Activated T-helper 2 cell treated with anti-CD3 and anti-CD28 coated beads, Interferon-gamma antibody, Interleukin-2, Interleukin-4, amounts not matched to agents 10 μg/mL and 5 μg/mL and 100 μg/mL, durations not matched to agents 14 hours and 24 hours and 36 hours (primary cell): ENCODE measurements around the gene GARNL3. TPM values are rescaled to one million over a fixed set of nuclear protein-coding genes. Genes with fewer than 3 reads are reported as not detected.

Experiments used
- DNase-seq: peaks from one replicate; pipeline ENCODE4 v3.0.0; 2021; ENCODE audit warnings: low spot score
- H3K27ac Mint-ChIP-seq: one replicate; pipeline ENCODE4 v1.8.0; 2021; ENCODE audit warnings: mixed read lengths
- H3K27me3 Mint-ChIP-seq: one replicate; pipeline ENCODE4 v1.8.0; 2021; ENCODE audit warnings: low read depth, mixed read lengths
- H3K36me3 Mint-ChIP-seq: one replicate; pipeline ENCODE4 v1.8.0; 2021; ENCODE audit warnings: low read depth, mixed read lengths
- H3K4me1 Mint-ChIP-seq: one replicate; pipeline ENCODE4 v1.8.0; 2021; ENCODE audit warnings: low read depth, mixed read lengths
- H3K4me3 Mint-ChIP-seq: one replicate; pipeline ENCODE4 v1.8.0; 2021; ENCODE audit warnings: low read depth, mild to moderate bottlenecking, moderate library complexity, mixed read lengths
- H3K9me3 Mint-ChIP-seq: one replicate; pipeline ENCODE4 v1.8.0; 2021; ENCODE audit warnings: mixed read lengths
- intact Hi-C: fragments of 100-400 bp; cut with micrococcal nuclease; formaldehyde crosslinking; loops from one replicate; pipeline ENCODE4 v1.15.1; 2023
- total RNA-seq: library from RNA; stranded (reverse); gene quantifications from 2 replicates; pipeline ENCODE4 v1.2.3, GENCODE V29; 2022

GARNL3 gene
- total RNA-seq, 1 donor from 2014 or later: 1.9 TPM

DNA sequence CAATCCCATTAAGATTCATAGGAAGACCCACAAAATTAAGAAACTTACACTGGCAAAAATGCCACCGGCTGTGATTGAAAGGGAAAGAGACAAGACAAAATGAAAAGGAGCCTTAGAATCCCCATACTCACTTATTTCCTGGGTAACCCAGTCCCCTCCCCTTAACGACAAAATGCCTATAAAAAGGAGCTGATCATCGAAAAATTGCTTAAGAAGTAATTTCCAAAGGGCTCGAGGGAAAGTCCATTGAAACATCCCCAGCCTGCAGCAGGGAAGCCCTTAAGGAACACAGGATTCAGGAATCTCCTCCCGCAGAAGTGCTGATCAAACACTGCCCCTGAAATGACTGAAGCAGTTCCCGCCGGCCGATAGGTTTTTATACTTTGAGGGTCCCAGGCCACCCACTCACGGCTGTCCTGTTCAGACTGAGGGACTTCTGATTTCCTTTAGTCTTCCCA, 158.9 kb downstream of the GARNL3 start:
- no peaks in the 10 kb centered on the region for H3K27me3 Mint-ChIP-seq
- no peak for DNase-seq
- H3K36me3 Mint-ChIP-seq: peaks cover 28% of the 10 kb centered on the region
- H3K4me1 Mint-ChIP-seq: peaks cover 34% of the 10 kb centered on the region
- peak overlapping the region; percentile 98 for H3K4me3 Mint-ChIP-seq
- peak overlapping the region; percentile 97 for H3K27ac Mint-ChIP-seq
- no peaks in the 10 kb centered on the region for H3K9me3 Mint-ChIP-seq
- intact Hi-C loops: loop anchor here (10.0 kb wide), 2 partner anchors 209 to 351 kb away; partner anchors contain the start of gene SH2D3C

DNA sequence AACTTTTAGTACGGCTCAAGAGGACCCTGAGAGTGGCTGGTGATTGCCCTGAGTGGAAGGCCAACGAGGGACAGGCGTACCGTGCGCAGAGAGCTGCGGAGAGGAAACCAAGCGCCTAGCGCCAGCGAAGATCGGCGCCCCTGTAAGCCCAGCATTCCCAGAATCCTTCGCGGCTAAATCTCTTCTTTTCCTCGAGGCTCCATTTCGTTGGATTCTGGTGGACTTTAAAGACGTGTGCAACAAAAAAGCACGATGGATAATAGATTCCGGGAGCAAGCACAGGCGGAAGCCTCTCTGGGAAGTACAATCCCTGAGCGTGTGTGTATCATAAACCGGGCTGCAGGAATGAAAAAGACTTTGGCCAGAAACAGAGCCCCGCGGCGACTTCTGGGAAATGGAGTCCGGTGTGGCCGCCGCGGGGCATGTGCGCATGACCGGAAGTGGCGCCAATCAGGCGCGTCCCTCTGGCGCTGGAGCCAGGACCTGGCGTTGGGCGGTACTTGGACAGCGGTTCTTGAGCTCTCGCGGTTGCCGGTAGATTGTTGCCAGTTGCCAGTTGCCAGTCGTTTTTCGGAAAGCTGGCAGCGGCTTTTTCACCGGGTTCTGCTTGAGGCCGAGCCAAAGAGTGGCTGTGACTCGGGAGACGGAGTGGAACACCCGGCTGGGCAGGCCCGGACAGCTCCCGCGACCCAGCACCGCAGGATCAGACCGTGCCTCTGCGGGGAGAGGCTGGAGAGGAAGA, 159.5 kb downstream of the GARNL3 start, which contains the start of gene ZNF79:
ZNF79 (plus strand) TSS at position 449 of the 742 bp plus-strand sequence. CDS start 406 bp downstream, outside the sequence.
- intact Hi-C loops: loop anchor here (1.0 to 10.0 kb wide), 4 partner anchors 27 to 351 kb away; partner anchors contain the start of genes LRSAM1, RPL12, SH2D3C and SLC2A8
- Mint-ChIP-seq H3K9me3 (no peaks in the 10 kb centered on the region), H3K4me1 (peaks cover 37% of the 10 kb centered on the region), H3K27ac (peak within 1 kb of the TSS; percentile 97), H3K27me3 (no peaks in the 10 kb centered on the region), H3K4me3 (peak within 1 kb of the TSS; percentile 98), H3K36me3 (peaks cover 33% of the 10 kb centered on the region)
- peak; percentile 92 for DNase-seq

DNA sequence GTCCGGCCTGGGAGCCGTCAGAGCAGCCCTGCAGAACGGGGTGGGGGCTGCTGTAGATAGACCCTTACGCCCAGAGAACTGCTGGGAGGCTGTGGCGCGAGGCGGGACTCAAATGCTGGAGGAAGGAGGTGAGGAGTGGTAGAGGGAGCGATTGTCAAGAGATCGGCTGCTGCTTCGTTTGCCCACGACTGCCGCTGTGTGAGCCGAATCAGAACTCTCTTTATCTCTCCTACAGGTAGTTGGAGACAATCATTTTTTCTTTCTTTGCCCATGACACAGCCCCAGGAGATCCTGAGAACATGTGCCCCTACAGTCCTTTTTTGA, 160.1 kb downstream of the GARNL3 start:
- peaks cover 33% of the 10 kb centered on the region for H3K36me3 Mint-ChIP-seq
- peak; percentile 39 for DNase-seq
- intact Hi-C loops: loop anchor here (1.0 to 10.0 kb wide), 4 partner anchors 27 to 350 kb away; partner anchors contain the start of genes LRSAM1, RPL12, SH2D3C and SLC2A8
- H3K4me3 Mint-ChIP-seq: peak overlapping the region; percentile 98
- H3K27ac Mint-ChIP-seq: peak overlapping the region; percentile 97
- H3K9me3 Mint-ChIP-seq: no peaks in the 10 kb centered on the region
- no peaks in the 10 kb centered on the region for H3K27me3 Mint-ChIP-seq
- peaks cover 37% of the 10 kb centered on the region for H3K4me1 Mint-ChIP-seq

DNA sequence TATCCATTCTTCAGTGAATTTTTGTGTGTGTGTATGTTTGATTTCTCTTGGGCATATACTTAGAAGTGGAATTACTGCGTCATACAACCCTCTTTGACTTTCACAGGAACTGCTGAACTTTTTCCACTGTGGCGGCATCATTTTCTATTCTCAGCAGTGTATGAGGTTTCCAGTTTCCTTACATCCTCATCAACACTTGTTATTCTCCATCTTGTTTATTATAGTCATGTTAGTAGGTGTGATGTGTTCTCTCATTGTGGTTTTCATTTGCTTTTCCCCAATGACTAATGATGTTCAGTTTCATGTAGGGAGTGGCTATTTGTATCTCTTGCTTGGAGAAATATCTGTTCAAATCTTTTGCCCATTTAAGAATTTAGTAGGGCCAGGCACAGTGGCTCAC, 162.2 kb downstream of the GARNL3 start:
- H3K27ac Mint-ChIP-seq: peak overlapping the region; percentile 97
- DNase-seq: peak; percentile 36
- intact Hi-C loops: loop anchor here (1.0 to 10.0 kb wide), 3 partner anchors 38 to 348 kb away; partner anchors contain the start of gene SH2D3C
- no peaks in the 10 kb centered on the region for H3K9me3 Mint-ChIP-seq
- H3K4me3 Mint-ChIP-seq: peak overlapping the region; percentile 98
- H3K27me3 Mint-ChIP-seq: no peaks in the 10 kb centered on the region
- H3K36me3 Mint-ChIP-seq: peaks cover 55% of the 10 kb centered on the region
- peaks cover 37% of the 10 kb centered on the region for H3K4me1 Mint-ChIP-seq

DNA sequence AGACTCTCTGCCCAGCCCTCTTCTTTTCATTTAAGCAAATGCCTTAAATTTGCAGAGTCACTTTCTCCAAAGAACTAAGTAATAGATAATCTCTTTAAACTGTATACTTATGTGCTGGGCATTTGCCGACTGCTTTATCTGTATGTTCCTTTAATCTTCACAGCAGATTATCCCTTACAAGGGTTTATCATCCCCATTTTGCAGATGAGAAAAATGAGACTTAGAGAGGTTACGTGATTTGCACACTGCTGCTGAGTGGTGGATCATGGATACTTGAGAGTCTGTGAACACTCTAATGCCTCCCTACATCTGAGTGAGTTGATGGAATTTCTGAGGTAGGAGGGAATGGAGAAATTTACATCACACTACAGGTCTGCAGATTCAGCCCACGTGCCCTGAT, 163.8 kb downstream of the GARNL3 start:
- H3K4me3 Mint-ChIP-seq: no peak overlapping the region
- H3K27me3 Mint-ChIP-seq: no peaks in the 10 kb centered on the region
- peaks cover 32% of the 10 kb centered on the region for H3K4me1 Mint-ChIP-seq
- peaks cover 63% of the 10 kb centered on the region for H3K36me3 Mint-ChIP-seq
- no peak for DNase-seq
- H3K9me3 Mint-ChIP-seq: no peaks in the 10 kb centered on the region
- intact Hi-C loops: loop anchor here (10.0 kb wide), 2 partner anchors 214 to 346 kb away; partner anchors contain the start of gene SH2D3C
- peak overlapping the region; percentile 11 for H3K27ac Mint-ChIP-seq

DNA sequence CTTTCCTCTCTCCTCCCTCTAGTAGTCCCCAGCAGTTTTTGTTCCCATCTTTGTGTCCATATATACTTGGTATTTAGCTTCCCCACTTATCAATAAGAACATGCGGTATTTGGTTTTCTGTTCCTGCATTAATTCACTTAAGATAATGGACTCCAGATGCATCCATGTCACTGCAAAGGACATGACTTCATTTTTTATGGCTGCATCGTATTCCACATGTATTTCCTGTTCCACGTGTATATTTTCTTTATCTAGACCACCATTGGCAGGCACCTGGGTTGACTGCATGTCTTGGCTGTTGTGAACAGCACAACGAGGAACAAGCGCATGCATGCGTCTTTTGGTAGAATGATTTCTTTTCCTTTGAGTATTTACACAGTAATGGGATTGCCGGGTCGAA, 165.8 kb downstream of the GARNL3 start:
- intact Hi-C loops: no loop called here
- Mint-ChIP-seq H3K27ac (no peak overlapping the region), H3K36me3 (peaks cover 76% of the 10 kb centered on the region), H3K4me1 (peaks cover 24% of the 10 kb centered on the region), H3K9me3 (no peaks in the 10 kb centered on the region), H3K27me3 (no peaks in the 10 kb centered on the region), H3K4me3 (no peak overlapping the region)
- DNase-seq: no peak

DNA sequence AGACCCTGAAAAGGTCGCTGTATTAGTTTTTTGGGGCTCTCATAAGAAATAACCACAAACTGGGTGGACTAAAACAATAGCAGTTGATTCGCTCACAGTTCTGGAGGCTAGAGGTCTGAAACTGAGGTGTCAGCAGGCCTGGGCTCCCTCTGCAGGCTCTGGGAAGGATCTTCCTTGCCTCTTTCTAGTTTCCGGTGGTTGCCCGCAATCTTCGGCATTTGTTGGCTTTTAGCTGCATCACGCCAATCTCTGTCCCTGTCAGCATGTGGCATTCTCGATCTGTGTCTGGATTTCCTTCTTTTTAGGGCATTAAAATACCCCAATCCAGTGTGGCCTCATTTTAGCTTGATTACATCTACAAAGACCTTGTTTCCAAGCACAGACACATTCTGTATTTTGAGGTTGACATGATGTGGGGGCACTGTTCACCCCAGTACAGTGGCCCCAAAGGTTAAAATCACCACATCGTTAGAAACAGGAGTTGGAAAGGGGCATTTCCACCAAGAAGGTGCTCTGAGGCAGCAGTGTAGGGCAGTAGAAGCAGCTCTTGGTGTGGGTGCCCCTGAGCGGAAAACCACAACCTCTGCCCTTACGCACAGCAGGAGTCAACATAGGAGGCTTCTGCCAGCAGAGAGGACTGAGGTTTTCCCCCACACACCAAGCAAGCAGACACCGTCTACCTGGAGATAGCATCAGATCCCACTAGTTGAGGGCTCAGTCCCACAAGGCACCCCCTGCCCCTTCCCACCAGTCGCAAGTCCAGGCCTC, 173.1 kb downstream of the GARNL3 start:
- DNase-seq: no peak
- peaks cover 5% of the 10 kb centered on the region for H3K4me1 Mint-ChIP-seq
- peaks cover 91% of the 10 kb centered on the region for H3K36me3 Mint-ChIP-seq
- H3K9me3 Mint-ChIP-seq: no peaks in the 10 kb centered on the region
- H3K4me3 Mint-ChIP-seq: no peak overlapping the region
- no peaks in the 10 kb centered on the region for H3K27me3 Mint-ChIP-seq
- peak overlapping the region; percentile 25 for H3K27ac Mint-ChIP-seq
- intact Hi-C loops: no loop called here

DNA sequence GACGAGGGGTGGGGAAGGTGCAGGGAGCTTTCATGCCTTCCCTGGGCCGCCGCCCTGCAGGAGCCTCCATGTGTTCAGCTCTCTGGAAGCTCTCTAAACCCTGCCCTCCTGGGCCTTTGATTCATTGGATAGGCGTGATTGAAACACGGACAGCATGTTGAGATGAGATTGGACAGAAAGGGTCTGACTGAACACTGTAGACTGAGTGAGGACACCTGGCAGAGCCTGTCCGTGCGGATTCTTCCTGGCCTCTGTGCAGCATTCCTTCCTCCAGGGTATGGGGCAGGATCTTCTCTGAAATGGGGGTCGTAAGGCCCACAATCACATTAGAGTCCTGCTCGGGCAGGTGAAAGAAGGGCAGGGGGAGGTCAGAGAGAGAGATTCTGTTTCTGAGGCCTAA, 173.8 kb downstream of the GARNL3 start:
- no peak for DNase-seq
- H3K27ac Mint-ChIP-seq: no peak overlapping the region
- H3K27me3 Mint-ChIP-seq: no peaks in the 10 kb centered on the region
- H3K36me3 Mint-ChIP-seq: peaks cover 92% of the 10 kb centered on the region
- H3K4me1 Mint-ChIP-seq: peaks cover 5% of the 10 kb centered on the region
- no peaks in the 10 kb centered on the region for H3K9me3 Mint-ChIP-seq
- H3K4me3 Mint-ChIP-seq: no peak overlapping the region
- intact Hi-C loops: no loop called here

Other genes with a start within 250 kb of the GARNL3 start
- not detected in 2 replicates for gene ANGPTL2, start 142.1 kb upstream of the GARNL3 start, total RNA-seq
- gene SLC2A8, start 132.4 kb downstream of the GARNL3 start, total RNA-seq: 9.8 and 10.7 TPM in 2 replicates
- 11.9 and 14.4 TPM in 2 replicates for gene ZNF79, start 159.6 kb downstream of the GARNL3 start, total RNA-seq
- 1,311 and 1,325 TPM in 2 replicates for gene RPL12, start 186.6 kb downstream of the GARNL3 start, total RNA-seq
- 26.4 and 26.6 TPM in 2 replicates for gene LRSAM1, start 186.7 kb downstream of the GARNL3 start, total RNA-seq